Upper lobe of right lung (tissue), 1 donor: ENCODE data around the gene CBLC. TPM values are rescaled to one million over a fixed set of nuclear protein-coding genes. Genes with fewer than 3 reads are reported as not detected.

Experiments used
- ATAC-seq: fragments of 200-7000 bp; cut with Tn5 transposase; one replicate; pipeline ENCODE4 v1.9.1; 2020; ENCODE audit warnings: mild to moderate bottlenecking, moderate library complexity
- DNase-seq: peaks from one replicate; pipeline ENCODE4 v3.0.0-alpha.2; 2020
- H3K27ac ChIP-seq: fragments of 200-600 bp; one replicate; pipeline ENCODE4 v1.8.0; 2022
- H3K27me3 ChIP-seq: fragments of 200-600 bp; one replicate; pipeline ENCODE4 v1.8.0; 2022; ENCODE audit warnings: mild to moderate bottlenecking
- H3K36me3 ChIP-seq: fragments of 200-600 bp; one replicate; pipeline ENCODE4 v1.8.0; 2022
- H3K4me1 ChIP-seq: fragments of 200-600 bp; one replicate; pipeline ENCODE4 v1.8.0; 2022
- H3K4me3 ChIP-seq: fragments of 200-600 bp; one replicate; pipeline ENCODE4 v1.8.0; 2022; ENCODE audit warnings: mild to moderate bottlenecking
- H3K9me3 ChIP-seq: fragments of 200-600 bp; one replicate; pipeline ENCODE4 v1.8.0; 2022
- intact Hi-C: fragments of 100-400 bp; cut with DNase I; formaldehyde crosslinking; loops from one replicate; pipeline ENCODE4 v1.11.0; 2022
- total RNA-seq: library from RNA; stranded (reverse); fragmentation: NEBNext Ultra II Directional; extraction: Animal tissue kit (Norgen Biotek cat#: 25700); gene quantifications from one replicate; pipeline ENCODE4 v1.2.1, GENCODE V29; 2021
- TF ChIP-seq, protein P1 (sequence below): fragments of 200-600 bp; IDR thresholded peaks from one replicate; pipeline ENCODE4 v1.8.0; 2022; ENCODE audit warnings: antibody characterized with exemption
- donor health status: DM: no; HTN: yes; CAD: no; lungs with severe emphysema.

Gene CBLC
- total RNA-seq, 1 donor from 2014 or later = 3.2 TPM

GRCh38 chr19:44752816-44753625, 24.7 kb upstream of the CBLC start:
- peak overlapping the region; percentile 95 for H3K27ac ChIP-seq
- intact Hi-C loops = no loop called here
- DNase-seq (peak; percentile 97), ATAC-seq (peak; percentile 80)
- TF ChIP-seq, protein P1, sequence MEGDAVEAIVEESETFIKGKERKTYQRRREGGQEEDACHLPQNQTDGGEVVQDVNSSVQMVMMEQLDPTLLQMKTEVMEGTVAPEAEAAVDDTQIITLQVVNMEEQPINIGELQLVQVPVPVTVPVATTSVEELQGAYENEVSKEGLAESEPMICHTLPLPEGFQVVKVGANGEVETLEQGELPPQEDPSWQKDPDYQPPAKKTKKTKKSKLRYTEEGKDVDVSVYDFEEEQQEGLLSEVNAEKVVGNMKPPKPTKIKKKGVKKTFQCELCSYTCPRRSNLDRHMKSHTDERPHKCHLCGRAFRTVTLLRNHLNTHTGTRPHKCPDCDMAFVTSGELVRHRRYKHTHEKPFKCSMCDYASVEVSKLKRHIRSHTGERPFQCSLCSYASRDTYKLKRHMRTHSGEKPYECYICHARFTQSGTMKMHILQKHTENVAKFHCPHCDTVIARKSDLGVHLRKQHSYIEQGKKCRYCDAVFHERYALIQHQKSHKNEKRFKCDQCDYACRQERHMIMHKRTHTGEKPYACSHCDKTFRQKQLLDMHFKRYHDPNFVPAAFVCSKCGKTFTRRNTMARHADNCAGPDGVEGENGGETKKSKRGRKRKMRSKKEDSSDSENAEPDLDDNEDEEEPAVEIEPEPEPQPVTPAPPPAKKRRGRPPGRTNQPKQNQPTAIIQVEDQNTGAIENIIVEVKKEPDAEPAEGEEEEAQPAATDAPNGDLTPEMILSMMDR = peak; percentile 21
- H3K4me1 ChIP-seq = peaks cover 68% of the 10 kb centered on the region
- peak overlapping the region; percentile 75 for H3K4me3 ChIP-seq
- no peaks in the 10 kb centered on the region for H3K27me3 ChIP-seq
- no peaks in the 10 kb centered on the region for H3K9me3 ChIP-seq
- H3K36me3 ChIP-seq = peaks cover 33% of the 10 kb centered on the region

- no peaks in the 10 kb centered on the region for H3K9me3 ChIP-seq
- intact Hi-C loops = no loop called here
- DNase-seq (no peak), ATAC-seq (no peak)
- peak overlapping the region; percentile 75 for H3K4me3 ChIP-seq
- peaks cover 73% of the 10 kb centered on the region for H3K4me1 ChIP-seq
- TF ChIP-seq, protein P1 = no peak
- peak overlapping the region; percentile 95 for H3K27ac ChIP-seq
- no peaks in the 10 kb centered on the region for H3K27me3 ChIP-seq
- H3K36me3 ChIP-seq = peaks cover 38% of the 10 kb centered on the region
Observed at GRCh38 chr19:44753626-44753931, 24.1 kb upstream of the CBLC start.

DNA sequence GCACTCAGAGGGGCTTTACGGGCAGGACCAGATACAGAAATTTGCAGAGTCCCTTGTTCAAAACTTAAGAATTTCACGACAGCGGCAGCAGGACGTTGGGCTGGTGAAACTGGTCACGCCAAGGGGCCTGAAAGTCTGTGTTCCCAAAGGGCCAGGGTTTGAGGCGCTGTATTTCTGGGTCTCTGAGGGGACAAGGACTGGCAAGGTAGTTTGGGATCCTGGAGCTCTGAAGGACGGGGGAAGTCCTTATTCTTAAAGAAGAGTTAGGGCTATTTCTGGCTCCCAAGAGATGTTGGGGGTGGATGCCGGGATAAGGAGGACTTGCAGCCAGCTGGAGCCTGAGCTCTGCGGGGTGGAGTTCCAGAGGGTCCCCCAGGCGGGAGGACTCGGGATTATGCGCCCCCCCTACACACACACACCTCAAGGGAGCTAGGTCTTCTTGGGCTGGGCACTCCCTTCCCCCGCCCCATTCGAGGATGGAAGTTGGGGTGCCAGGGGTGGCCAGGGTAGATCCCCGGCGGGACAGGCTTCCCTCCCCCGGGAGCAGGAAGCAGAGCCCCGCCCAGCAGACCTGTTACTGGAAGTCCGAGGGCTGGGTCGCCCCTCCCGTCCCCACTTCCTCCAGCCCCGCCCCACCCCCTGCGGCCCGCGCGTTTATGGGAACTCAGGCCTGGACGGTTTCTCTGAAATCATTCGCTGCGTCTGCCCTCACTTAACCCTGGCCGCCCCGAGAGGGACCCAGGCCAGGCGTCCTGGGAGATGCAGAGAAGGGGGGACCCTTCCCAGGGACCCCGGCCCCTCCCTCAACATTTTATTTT, 23.5 kb upstream of the CBLC start:
- H3K4me3 ChIP-seq = peak overlapping the region; percentile 75
- H3K36me3 ChIP-seq = peaks cover 40% of the 10 kb centered on the region
- no peaks in the 10 kb centered on the region for H3K27me3 ChIP-seq
- no peaks in the 10 kb centered on the region for H3K9me3 ChIP-seq
- peak; percentile 98 for DNase-seq
- H3K4me1 ChIP-seq = peaks cover 74% of the 10 kb centered on the region
- peak overlapping the region; percentile 95 for H3K27ac ChIP-seq
- TF ChIP-seq, protein P1 = no peak
- peak; percentile 83 for ATAC-seq
- intact Hi-C loops = no loop called here

DNA sequence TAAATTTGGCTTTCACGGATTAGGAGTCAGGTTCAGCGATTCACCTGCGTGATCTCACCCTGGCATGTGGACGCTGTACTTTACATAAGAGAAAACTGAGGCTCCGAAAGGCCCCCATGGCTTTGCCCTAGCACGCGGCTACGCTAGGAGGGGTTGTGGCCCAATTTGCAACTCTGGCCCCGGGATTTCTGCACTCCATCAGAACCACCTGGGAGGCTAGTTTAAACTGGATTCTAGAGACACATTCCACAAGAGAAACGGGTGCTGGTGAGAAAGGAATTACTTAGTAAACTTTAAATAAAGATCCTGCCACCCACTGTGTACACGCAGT, 23.0 kb upstream of the CBLC start:
- TF ChIP-seq, protein P1 = no peak
- H3K36me3 ChIP-seq = peaks cover 46% of the 10 kb centered on the region
- peak overlapping the region; percentile 75 for H3K4me3 ChIP-seq
- H3K4me1 ChIP-seq = peaks cover 69% of the 10 kb centered on the region
- no peak for ATAC-seq
- intact Hi-C loops = no loop called here
- no peaks in the 10 kb centered on the region for H3K9me3 ChIP-seq
- peak overlapping the region; percentile 95 for H3K27ac ChIP-seq
- DNase-seq = no peak
- no peaks in the 10 kb centered on the region for H3K27me3 ChIP-seq

DNA sequence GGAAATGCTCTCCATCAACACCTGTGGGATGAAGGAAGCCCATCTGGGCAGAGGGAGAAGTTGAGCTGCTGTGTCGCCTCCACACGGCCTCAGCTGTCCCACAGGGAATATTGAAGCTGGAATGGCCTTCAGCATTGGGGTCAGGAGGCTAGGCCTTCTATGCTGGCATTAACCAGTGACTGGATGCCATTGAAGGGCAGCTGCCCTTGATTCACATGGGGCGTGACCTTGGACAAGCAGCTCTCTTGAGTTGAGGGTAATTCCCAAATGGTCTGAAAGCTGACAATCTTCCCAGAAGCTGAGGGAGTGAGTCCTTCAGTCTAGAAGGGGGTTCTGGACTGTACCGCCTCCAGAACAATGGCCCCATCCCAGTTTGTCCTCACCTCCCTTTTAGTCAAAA, 22.5 kb upstream of the CBLC start:
- no peaks in the 10 kb centered on the region for H3K27me3 ChIP-seq
- peaks cover 64% of the 10 kb centered on the region for H3K4me1 ChIP-seq
- intact Hi-C loops = no loop called here
- no peaks in the 10 kb centered on the region for H3K9me3 ChIP-seq
- ATAC-seq (no peak), DNase-seq (no peak)
- H3K27ac ChIP-seq = peak overlapping the region; percentile 95
- peak overlapping the region; percentile 75 for H3K4me3 ChIP-seq
- TF ChIP-seq, protein P1 = no peak
- H3K36me3 ChIP-seq = peaks cover 51% of the 10 kb centered on the region
